Putamen (tissue), 1 donor: ENCODE results near the gene OBSL1.

Source experiments
- DNase-seq: peaks from one replicate; pipeline ENCODE4 v3.0.0-alpha.2; 2016; ENCODE audit warnings: low spot score

OBSL1 gene

DNA sequence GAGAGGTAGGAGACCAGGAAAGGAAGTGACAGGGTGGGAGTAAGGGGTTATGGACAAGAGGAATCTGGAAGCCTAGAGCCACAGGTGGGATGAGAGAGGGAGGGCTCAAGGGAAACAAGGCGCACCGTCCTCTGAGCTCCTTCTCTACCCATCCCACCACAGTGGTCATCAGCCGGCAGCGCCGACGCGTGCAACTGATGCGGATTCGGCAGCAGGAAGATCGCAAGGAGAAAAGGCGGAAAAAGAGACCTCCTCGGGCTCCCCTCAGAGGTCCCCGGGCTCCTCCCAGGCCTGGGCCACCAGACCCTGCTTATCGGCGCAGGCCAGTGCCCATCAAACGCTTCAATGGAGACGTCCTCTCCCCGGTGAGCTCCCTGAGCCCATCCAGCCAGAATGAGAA is 22.3 kb downstream of the OBSL1 start:
- no peak for DNase-seq

- DNase-seq: no peak
Measured at GRCh38 chr2:219547621-219548020, 23.7 kb downstream of the OBSL1 start.

- no peak for DNase-seq
Measured at GRCh38 chr2:219545943-219546352, 25.4 kb downstream of the OBSL1 start.

GRCh38 chr2:219545295-219545942 is 25.9 kb downstream of the OBSL1 start:
- no peak for DNase-seq

DNA sequence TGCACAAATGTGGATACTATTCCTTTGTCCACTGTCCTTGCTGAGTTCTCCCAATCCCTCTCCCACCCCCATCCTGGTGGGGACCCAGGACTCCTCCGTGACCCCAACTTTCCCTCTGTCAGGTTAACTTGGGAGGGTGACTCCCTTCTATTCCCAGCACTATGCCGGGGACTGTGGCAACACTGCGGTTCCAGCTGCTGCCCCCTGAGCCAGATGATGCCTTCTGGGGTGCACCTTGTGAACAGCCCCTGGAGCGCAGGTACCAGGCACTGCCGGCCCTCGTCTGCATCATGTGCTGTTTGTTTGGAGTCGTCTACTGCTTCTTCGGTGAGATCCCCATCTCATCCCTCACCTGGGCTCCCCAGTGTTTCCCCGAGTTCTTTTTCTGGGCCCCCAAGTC is 26.8 kb downstream of the OBSL1 start:
- DNase-seq: no peak

GRCh38 chr2:219543596-219544358 is 27.6 kb downstream of the OBSL1 start, which contains the start of the genes CHPF and TMEM198:
TSS of gene CHPF (minus strand) at chr2:219543809. CDS start at chr2:219543538, 271 bp downstream.
TSS of gene TMEM198 (plus strand) at chr2:219544028. CDS start at chr2:219544728, 700 bp downstream.
- peak; percentile 99 for DNase-seq

DNA sequence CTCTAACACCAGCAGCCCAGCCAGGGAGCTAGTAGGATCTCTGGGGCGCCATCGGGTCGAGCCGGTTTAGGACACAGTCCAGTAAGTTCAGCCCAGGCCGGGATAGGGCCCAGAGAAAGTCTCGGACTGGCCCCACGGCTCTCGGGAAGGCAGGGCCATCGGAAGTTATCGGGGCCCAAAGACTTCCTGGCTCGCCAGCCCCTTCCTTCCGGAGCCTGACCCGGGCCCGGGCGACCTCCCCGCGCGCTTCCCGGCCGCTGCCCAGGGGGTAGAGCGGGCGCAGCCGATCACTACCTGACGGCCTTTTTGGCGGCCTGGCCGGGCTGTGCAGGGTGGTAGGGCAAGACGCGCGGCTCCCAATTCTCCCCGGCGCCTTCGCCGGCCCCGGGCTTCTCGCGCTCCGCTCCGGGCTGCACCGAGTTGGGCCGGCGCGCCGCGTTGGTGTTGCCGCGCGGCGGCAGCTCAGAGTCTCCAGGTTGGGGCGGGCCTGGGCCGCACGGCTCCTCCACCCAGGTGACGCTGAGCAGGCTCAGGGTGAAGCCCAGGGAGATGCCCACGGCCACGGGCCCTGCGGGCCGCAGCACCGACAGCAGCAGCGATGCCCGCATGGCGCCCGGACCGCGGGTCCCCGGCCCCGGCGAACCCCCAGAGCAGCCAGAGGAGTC is 28.3 kb downstream of the OBSL1 start:
- no peak for DNase-seq

DNA sequence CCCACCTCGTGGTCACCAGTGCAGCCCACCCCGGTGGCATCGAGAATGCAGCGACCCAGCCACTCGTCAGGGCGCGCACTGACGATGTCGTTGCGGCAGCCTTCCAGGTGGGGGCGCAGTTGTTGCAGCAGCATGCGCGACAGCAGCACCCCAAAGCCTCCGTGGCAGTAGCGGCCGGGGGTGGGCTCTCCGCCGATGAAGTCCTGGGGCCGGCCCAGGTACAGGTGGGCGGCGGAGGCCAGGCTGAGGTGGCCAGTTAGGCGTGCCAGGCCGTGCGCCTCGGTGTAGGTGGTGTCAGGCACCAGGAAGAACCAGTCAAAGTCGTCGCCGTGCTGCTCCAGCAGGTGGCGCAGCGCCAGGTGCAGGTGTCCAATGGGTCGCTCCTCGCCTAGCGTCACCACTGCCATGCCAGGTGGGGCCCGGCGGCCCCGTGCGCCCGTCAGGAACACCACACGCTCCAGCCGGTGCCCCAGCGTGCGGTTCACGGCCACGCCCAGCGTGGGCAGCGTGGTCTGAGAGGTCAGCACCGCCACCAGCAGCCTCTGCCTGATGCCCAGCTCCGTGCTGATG is 29.6 kb downstream of the OBSL1 start:
- no peak for DNase-seq

DNA sequence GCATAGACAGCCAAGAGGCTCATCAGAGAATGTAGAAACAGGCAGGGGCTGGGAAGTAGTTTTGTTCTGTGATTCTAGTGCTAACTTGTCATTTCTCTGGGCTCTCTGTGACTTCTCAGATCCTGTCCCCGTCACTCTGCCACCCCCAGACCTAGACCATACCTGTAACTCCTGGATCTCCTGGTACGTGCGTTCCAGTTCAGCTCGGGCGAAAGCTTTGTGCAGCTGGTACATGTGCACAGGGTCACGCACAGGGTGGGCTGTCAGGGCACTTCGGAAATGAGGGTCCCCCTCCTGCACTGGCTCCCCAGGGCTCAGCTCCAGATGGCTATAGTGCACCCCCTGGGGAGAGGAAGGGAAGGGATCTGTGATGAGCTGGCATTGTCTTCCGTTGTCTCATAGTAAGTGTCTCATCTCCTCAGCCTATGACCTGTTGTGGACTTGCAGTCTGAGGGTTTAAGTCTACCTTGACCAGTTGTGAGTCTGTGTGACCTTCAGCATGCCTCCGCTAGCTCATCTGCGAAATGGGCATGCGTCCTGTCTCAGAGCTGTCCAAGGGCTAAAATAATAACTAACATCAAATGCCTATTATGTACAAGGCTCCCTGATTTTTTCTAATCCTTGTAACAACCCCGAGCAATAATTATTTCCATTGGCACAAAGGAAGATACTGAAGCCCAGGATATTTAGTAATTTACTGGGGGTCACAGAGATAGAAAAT is 30.4 kb downstream of the OBSL1 start:
- DNase-seq: no peak

DNA sequence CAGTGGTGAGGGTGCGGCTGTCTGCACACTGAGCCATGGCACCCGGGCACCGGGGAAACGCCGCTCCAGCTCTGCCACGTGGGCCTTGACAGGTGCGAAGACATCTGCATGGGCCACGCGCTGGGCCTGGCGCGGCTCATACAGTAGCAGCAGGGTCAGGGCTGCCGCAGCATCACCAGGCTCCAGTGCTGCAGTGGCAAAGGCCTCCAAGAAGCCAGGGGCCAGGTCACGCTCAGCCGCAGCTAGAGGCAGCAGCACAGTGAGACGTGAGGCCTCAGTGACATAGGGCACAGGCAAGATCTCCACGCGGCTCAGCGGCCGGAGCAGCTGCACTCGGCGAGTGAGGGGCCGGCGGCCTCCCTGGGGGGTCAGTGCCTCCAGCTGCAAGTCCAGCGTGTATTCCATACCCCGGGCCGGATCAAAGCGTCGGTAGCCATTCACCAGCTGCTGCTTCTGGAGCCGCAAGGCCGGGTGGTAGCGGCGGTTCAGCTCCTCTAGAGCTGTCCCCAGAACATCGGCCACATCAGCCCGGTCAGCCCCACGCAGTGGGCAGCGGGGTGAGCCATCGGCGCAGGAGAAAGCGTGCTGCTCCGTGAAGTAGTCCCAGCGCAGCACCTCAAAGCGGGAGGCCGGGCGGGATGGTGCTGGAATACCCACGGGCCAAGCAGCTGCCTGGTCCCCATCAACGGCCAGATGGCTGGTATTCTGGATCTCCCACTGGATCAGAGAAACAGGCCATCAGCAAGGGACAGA is 31.2 kb downstream of the OBSL1 start:
- no peak for DNase-seq

DNA sequence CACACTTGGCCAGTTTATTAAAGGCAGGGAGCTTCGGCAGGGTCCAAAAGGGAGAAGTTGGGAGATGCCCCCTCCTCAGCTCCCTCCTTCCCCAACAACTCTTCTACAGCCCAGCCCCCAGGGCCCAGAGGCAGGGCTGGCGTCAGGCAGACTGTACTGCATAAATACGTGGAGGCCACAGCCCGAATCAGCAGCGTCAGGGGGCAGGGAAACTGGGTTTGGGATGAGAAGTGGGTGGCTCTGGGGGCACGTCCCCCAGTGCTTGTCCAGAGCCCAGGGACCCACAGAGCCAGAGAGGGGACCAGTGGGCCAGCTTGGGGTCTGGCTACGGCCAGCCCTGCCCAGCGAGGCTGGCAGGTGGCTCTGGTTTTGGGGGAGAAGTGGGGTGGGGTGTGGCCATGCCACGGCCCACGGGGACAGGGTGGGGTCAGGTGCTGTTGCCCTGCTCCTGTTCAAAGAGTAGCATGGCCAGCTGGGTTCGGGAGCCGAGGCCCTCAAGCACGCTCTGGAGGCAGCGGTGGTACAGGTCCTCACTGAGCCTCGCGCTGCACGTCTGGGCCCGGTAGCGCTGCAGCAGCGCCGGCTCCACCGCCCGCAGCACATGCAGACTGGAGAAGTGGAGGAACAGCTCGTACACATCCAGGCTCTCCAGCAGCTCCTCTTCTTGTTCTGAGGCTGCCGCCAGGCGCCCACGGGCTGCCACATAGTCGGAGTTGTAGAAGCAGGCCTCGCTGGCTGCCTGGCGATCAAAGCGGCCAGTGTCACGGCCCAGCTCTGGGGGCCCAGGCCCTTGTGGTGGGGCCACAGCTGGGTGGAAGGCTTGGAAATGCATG is 32.2 kb downstream of the OBSL1 start:
- no peak for DNase-seq

GRCh38 chr2:219538504-219538951 is 32.8 kb downstream of the OBSL1 start:
- no peak for DNase-seq

GRCh38 chr2:219537657-219538488 is 33.5 kb downstream of the OBSL1 start:
- DNase-seq: no peak

- DNase-seq: no peak
Measured at GRCh38 chr2:219536967-219537366, 34.4 kb downstream of the OBSL1 start.

- no peak for DNase-seq
Measured at GRCh38 chr2:219536425-219536824, 34.9 kb downstream of the OBSL1 start.

- no peak for DNase-seq
Measured at GRCh38 chr2:219533930-219534661, 37.2 kb downstream of the OBSL1 start.

DNA sequence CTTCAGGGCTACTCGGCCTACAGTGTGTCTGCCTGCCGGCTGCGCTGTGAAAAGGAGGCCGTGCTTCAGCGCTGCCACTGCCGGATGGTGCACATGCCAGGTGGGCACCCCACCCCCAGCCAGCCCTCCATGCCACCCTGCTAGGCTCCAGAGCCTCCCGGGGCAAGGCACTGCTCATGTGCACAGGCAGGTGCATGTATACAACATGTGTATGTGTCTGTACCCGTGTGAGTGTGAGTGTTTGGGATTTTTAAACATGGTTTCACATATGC is 39.0 kb downstream of the OBSL1 start:
- no peak for DNase-seq

DNA sequence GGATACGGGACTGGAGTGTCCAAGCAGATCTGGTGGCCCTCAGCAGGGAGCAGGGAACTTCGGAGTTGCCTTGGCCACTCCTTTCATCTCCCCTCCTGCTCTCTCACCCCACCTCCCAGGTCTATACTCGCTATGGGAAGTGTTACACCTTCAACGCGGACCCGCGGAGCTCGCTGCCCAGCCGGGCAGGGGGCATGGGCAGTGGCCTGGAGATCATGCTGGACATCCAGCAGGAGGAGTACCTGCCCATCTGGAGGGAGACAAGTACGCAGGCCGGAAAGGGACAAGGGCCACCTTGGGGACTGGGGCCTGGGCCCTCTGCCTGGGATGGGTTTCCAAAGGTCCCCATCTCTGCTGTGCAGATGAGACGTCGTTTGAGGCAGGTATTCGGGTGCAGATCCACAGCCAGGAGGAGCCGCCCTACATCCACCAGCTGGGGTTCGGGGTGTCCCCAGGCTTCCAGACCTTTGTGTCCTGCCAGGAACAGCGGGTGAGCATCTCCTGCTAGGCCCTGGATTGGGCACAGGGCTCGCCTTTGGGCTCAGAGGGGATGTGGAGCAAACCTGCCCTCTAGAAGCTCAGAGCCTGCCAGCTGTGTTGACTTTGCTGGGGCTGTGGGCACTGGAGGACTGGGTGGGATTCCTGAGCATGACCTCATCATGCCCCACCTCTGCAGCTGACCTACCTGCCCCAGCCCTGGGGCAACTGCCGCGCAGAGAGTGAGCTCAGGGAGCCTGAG is 39.5 kb downstream of the OBSL1 start:
- DNase-seq: no peak
